HK-2 (cell line): ENCODE results near the gene ADCY1.
A peak's percentile ranks its signal among the peaks of the same experiment; 100 is the strongest.
"Not testable (repeated sequence)": the region's sequence is repeated elsewhere in the genome, so short reads cannot be mapped to it uniquely, and the experiment has no call there.

ENCODE experiments used
- DNase-seq: peaks from one replicate; pipeline ENCODE4 v3.0.0-alpha.2; 2018; ENCODE audit not compliant: unreplicated experiment

ADCY1 gene

DNA sequence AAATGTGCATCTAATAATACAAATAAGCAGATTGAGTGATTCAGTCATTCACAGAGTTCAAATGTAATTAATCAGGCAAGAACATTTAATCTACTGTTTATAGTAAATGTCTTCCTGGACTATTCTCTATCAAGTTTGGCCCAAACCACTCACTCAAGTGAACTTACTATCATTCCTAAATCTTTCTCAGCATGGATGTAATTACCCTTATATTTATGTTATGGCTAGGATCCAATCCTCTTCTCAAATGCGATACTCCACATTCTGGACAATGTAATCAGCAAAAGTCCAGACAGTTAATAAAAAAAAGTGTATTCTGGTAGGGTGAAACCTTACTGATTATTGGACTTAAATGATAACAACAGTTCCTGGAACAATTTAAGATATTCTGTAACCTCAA, 185.3 kb downstream of the ADCY1 start:
- DNase-seq = not testable (repeated sequence)

DNA sequence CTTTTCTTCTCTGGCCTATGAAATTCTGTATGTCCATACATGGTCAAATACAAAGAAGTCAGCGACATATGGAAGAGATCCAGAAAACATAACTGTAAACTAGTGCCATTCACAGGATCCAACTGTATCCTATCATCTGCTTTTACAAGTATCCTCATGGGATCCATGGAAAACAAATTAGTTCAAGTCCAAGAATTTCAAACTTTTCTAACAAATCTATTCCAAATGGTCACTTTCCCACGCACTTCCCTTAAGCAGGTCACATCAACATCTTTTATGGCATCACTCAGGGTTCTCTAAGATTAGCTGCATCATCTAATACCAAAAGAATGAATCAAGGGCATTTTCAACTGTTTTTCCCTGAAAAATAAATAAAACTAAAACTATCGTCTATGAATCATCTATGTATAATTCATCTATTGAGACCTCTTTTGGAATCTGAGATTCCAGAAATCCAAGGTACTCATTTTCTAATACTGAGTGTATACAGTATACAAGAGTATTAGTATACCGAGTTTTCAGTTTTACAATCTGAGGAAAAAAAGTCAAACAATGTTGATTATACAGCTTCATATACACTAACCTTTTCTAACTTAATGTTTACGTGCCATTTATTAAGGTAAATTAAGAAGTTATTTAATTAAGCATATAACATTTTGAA, 187.5 kb downstream of the ADCY1 start:
- DNase-seq = not testable (repeated sequence)

GRCh38 chr7:45762225-45762994, 188.2 kb downstream of the ADCY1 start:
- not testable (repeated sequence) for DNase-seq

- DNase-seq = peak; percentile 97
These were observed 194.6 kb downstream of the ADCY1 start for GRCh38 chr7:45768516-45769394.

DNA sequence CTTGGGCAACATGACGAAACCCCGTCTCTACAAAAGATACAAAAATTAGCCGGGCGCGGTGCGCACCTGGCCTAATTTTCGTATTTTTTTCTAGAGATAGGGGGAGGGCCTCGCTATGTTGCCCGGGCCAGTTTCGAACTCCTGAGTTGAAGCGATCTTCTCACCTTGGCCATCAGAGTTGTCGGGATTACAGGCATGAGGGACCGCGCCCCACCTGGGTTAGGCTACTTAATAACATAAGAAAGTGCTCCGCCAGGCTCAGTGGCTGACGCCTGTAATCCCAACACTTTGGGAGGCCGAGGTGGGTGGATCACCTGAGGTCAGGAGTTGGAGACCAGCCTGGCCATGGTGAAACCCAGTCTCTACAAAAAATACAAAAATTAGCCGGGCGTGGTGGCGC, 195.5 kb downstream of the ADCY1 start:
- DNase-seq = not testable (repeated sequence)
